NCI-H1105 treated with DMSO at 0.1 percent for 48 hours (cell line): ENCODE measurements around the gene XYLT1.

ENCODE experiments used
- DNase-seq: peaks from one replicate; lab custom pipeline; 2025; lab: John Stamatoyannopoulos, UW

Gene XYLT1

GRCh38 chr16:17145029-17145428, 325.7 kb downstream of the XYLT1 start:
- DNase-seq = no peak

DNA sequence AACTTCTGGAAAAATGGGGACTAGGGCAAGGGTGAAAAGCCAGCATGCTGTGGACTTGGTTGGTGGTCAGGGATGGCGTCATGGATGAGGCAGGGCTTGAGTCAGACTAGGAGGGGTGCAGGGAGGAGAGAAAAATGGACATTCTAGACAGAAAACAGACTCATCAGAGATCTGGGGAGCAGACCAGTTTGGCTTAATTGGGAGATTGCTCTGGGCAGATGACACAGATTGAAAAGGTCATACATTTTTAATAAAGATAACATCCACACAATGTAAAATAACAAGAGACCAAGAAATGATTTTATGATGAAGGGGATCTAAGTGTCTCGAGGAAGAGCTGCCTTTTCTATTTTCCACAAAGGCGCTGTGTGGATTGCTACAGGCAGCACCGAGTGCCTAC, 326.3 kb downstream of the XYLT1 start:
- DNase-seq = no peak

GRCh38 chr16:17143546-17144419, 327.0 kb downstream of the XYLT1 start:
- no peak for DNase-seq

GRCh38 chr16:17138801-17139200, 332.0 kb downstream of the XYLT1 start:
- DNase-seq = no peak

GRCh38 chr16:17135439-17135838, 335.3 kb downstream of the XYLT1 start:
- no peak for DNase-seq

DNA sequence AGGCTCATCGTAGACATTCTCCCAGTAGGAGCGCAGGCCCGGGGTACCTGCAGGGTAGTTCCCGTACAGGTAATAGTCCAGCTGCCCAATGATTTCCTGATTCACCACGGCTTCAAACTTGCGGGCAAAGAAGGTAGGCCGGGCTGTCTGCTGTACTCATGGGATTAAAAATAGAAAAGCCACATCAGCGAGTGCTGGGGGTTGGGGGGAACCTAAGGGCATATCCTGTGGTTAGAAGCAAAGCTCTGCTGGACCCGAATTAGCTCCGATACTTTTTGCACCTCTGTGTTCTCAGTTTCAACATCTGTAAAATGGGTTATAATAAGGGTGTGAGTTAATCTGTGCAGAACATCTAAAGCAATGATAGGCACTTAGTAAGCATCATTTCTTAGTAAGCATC, 336.2 kb downstream of the XYLT1 start:
- no peak for DNase-seq

- DNase-seq = no peak
These were observed 336.9 kb downstream of the XYLT1 start for GRCh38 chr16:17133851-17134250.

DNA sequence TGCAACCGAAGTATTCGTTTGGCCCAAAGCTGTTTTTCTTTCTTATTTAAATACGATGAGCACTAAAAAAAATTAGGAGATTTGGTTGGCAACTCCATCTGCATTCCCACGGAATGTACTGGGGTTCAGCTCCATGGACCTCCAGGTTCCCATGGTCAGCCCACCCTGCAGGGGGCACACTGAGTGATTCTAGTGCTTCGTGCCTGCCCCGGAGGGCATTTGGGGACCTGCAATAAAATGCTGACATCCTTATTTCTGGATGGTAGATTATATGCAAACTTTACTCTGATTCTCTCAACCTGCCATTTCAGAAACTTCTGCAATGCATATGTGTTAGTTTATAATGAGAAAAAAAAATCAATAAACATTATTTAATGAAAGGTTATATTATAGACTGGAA, 339.4 kb downstream of the XYLT1 start:
- no peak for DNase-seq

DNA sequence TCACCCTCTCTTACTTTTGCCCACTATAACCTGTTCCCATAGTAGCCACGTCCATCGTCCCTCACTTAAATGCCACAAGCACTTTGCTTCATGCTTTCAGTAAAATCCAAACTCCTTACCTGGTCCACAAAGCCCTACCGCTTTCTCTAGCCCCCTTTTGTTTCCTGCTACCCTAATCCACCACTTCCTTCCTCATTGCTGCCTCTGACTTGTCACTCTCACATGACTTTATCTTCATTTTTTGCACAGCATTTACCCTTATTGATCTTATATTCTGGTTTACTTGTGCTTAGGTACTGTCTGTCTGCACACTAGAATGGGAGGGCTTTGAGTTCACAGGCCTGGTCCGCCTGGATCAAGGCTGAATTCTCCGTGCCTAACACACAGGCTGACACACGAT, 340.0 kb downstream of the XYLT1 start:
- DNase-seq = no peak

GRCh38 chr16:17129971-17130370, 340.8 kb downstream of the XYLT1 start:
- DNase-seq = no peak

DNA sequence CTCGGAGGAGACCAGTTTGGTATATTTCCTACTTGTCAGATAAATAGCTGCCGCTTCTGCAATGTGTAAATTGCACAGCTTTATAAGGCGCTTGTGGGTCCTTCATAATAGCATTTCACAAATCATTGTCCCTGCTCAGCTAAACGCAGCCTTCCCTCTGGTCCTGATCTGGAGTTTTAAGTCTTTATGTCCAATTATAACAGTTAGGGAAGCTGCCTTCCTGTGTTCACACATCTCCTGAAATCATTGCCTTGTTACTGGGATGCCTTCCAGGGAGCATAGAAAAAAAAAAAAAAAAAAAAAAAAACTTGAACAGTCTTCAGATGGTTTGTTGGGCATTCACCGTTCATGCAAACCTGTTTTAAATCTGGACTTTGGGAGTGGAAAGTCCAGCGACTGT, 342.0 kb downstream of the XYLT1 start:
- DNase-seq = no peak

GRCh38 chr16:17126156-17126555, 344.6 kb downstream of the XYLT1 start:
- no peak for DNase-seq

DNA sequence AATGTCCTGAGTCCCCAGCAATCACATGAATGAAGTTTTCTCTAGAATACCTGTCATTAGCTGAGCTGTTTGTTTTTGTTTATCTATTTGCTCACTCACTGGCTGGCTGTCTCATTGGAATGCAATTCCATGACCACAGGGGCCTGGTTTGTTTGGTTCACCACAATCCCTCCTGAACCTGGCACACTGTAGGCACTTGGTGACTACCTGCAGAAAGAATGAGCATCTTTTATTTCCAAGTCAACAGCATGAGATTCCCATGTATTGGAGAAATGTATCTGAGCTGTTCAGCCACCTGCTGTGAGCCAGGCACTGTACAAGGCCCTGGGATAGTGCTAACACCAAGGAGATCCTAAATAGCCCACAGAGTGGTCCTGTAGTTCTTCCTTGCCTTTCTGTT, 345.1 kb downstream of the XYLT1 start:
- no peak for DNase-seq

DNA sequence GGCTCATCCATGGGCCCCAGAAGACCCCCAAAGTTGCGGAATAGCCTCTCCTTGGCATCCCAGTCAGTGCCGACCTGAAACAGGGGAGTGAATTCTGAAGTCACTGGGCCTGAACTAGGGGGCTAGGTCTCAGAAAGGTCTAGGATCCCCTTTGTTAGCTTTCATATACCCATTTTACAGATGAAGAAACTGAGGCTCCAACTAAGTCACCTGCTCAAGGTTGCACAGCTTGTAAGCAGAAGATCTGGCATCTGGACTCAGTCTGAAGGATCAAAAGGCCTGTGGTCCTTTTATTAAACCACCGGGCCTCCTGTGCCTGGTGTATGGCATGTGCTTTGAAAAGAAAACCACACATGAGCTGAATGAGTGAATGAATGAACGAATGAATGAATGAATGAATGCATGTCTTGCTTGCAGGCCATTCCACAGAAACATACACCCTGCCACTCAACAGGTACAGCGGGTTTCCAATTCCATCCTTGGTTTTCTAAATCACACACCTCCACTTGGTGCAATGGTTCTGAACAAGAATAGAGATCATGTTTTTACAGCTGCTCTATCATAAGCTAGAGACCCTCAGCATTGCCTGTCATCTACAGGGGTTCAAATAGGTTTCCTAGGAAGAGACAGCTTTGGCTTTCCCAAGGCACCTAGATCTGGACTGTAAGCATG, 352.7 kb downstream of the XYLT1 start:
- no peak for DNase-seq

DNA sequence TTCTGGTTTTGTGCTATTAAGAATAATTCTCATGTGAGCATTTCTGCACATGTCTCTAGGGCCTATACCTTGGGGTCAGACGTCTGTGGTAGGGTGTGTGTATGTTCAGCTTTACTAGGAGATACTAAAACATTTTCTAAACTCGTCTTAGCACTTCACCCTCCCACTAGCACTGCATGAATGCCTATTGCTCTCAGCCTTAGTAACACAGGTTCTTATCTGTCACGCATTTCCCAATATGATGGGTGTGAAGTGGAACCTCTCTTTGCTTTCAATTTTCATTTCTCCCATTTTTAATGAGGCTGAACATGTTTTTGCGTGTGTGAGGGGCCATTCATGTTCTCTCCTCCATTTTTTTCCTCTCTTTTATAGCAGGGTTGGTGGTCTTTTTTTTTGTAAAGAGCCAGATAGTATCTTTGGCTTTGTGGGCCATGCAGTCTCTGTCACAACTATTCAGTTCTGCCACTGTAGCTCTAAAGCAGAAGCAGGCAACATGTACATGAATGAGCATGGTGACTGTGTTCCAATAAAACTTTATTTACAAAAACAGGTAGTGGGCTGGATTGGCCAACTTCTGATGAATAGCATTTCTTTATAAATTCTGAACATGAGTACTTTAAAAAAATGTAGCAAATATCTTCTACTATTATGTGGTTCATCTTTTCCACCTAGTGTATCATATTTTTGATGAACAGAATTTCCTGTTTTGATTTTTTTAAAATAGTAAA, 354.0 kb downstream of the XYLT1 start:
- DNase-seq = no peak

DNA sequence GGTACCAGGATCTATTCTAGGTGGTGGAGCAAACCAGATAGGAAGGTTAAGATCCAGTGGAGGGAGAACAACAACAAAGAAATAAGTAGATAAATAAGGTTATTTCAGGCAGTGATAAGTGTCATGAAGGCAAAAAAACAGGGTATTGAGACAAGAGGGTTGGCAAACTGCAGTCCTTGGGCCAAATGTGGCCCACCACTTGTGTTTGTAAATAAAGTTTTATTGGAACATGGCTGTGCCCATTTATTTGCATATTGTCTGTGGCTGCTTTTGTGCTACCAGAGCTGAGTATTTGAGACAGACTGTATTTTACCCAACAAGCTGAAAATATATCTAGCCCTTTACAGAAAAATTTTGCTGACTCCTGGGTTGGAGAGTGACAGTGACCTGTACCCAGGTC, 361.3 kb downstream of the XYLT1 start:
- DNase-seq = no peak

GRCh38 chr16:17108596-17108995, 362.2 kb downstream of the XYLT1 start:
- no peak for DNase-seq

DNA sequence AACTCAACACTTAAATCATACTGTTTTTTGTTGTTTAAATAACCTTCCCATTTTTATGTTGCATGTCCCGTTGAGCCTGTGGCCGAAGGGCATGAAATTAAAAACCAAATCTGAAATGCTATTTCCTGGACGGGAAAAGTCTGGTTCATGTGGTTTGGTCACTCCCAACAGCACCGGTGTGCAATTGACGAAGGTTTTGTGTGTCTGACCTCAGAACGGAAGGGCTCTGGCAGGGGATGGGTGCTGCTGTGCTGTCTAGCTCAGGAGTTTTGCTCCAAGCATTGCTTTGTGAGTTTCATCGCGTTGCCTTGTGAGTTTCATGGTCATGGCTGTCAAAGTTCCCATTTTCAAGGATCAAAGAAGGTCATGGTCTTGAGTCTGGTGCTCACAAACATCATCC, 363.3 kb downstream of the XYLT1 start:
- no peak for DNase-seq

GRCh38 chr16:17106243-17106791, 364.4 kb downstream of the XYLT1 start:
- no peak for DNase-seq

GRCh38 chr16:17105239-17105797, 365.4 kb downstream of the XYLT1 start:
- DNase-seq = no peak

GRCh38 chr16:17104654-17105053, 366.1 kb downstream of the XYLT1 start:
- no peak for DNase-seq

DNA sequence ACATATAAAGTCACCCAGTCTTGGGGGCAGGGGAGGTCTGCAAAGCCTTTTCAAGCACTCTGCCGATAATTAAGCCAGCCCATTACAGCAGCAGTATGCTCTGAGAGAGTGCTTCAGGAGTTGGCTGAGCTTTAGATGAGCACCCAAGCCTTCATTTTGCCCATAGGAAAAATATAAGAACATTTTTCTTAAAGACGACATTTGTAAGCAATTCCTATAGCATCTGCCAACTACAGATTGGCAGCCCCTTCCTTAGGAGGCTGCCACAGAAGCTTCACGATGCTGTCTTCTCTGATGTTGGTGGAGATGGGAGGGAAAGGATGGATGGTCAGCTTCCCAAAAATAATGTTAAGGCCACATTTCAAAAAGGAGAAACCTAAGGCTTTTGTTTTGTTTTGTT, 367.5 kb downstream of the XYLT1 start:
- DNase-seq = no peak
